Astrocyte of the cerebellum (primary cell): ENCODE measurements around the gene CD99L2.

Experiments
- DNase-seq: peaks from one replicate; pipeline ENCODE4 v3.0.0-alpha.2; 2011; ENCODE audit warnings: low read depth
- H3K4me3 ChIP-seq: 2 replicates; pipeline ENCODE4 v1.5.1; 2011; ENCODE audit warnings: mild to moderate bottlenecking, low read depth, low read length, moderate library complexity
- CTCF ChIP-seq: IDR thresholded peaks from 2 replicates; pipeline ENCODE4 v1.5.1; 2012; ENCODE audit warnings: low read length, low read depth, moderate library complexity, mild to moderate bottlenecking; ENCODE audit errors: missing control alignments
- in situ Hi-C: cut with HindIII; loops from 2 replicates; pipeline ENCODE4 v1.10.0; 2017; ENCODE audit warnings: low sequenced_read_pairs

The CD99L2 gene

GRCh38 chrX:150871341-150871811, 27.1 kb downstream of the CD99L2 start:
- TF ChIP-seq CTCF: no peak
- H3K4me3 ChIP-seq: no peak overlapping the region
- in situ Hi-C loops: no loop called here
- DNase-seq: no peak

- in situ Hi-C loops: no loop called here
- DNase-seq: no peak
- no peak overlapping the region for H3K4me3 ChIP-seq
- TF ChIP-seq CTCF: no peak
Measured at GRCh38 chrX:150870487-150871340, 27.8 kb downstream of the CD99L2 start.

- no peak for DNase-seq
- in situ Hi-C loops: no loop called here
- H3K4me3 ChIP-seq: no peak overlapping the region
Measured at GRCh38 chrX:150870029-150870428, 28.4 kb downstream of the CD99L2 start.

GRCh38 chrX:150869450-150869849, 29.0 kb downstream of the CD99L2 start:
- in situ Hi-C loops: no loop called here
- H3K4me3 ChIP-seq: no peak overlapping the region
- DNase-seq: no peak
- no peak for TF ChIP-seq CTCF

More at GRCh38 chrX:150870029-150870428, 28.4 kb downstream of the CD99L2 start:
- TF ChIP-seq CTCF: no peak

- in situ Hi-C loops: no loop called here
- no peak for TF ChIP-seq CTCF
- no peak overlapping the region for H3K4me3 ChIP-seq
- no peak for DNase-seq
Measured at GRCh38 chrX:150868625-150869024, 29.8 kb downstream of the CD99L2 start.

- no peak for TF ChIP-seq CTCF
- no peak overlapping the region for H3K4me3 ChIP-seq
- no peak for DNase-seq
- in situ Hi-C loops: no loop called here
Measured at GRCh38 chrX:150864127-150864526, 34.3 kb downstream of the CD99L2 start.
